PC-9 (cell line): ENCODE results near the gene KDELR1.

Source experiments
- CTCF ChIP-seq: fragments of 200-600 bp; sonication (generic); conservative IDR thresholded peaks from 2 replicates; pipeline ENCODE4 v1.6.1; 2017; ENCODE audit warnings: mixed run types, antibody characterized with exemption, mild to moderate bottlenecking, moderate library complexity
- EZH2 ChIP-seq: fragments of 200-600 bp; sonication (generic); IDR thresholded peaks from 2 replicates; pipeline ENCODE4 v1.8.0; 2017; ENCODE audit warnings: antibody characterized with exemption, low read depth

GRCh38 chr19:48433337-48433736, 42.0 kb upstream of the KDELR1 start:
- TF ChIP-seq CTCF = no peak
- no peak for TF ChIP-seq EZH2
